Vagina (tissue), 2 donors: ENCODE data around the gene EEF1A2.

Experiments used
- POLR2A ChIP-seq, 2 donors: fragments of 450-650 bp; IDR thresholded peaks; one replicate each; pipeline ENCODE4 v1.6.1; 2017; ENCODE audit warnings: antibody characterized with exemption in 2 of 2, mild to moderate bottlenecking in 2 of 2, moderate library complexity in 2 of 2
- POLR2AphosphoS5 ChIP-seq, 2 donors: sonication (generic); formaldehyde crosslinking; IDR thresholded peaks; one replicate each; pipeline ENCODE4 v1.9.0; 2017; ENCODE audit warnings: antibody characterized with exemption in 2 of 2, mild to moderate bottlenecking in 2 of 2, low read depth in 1 of 2; ENCODE audit not compliant: insufficient read depth in 1 of 2
- TF ChIP-seq, protein P1 (sequence below), 3 experiments: fragments of 450-650 bp in 2 of 3; fragments of 200-600 bp in 1 of 3; sonication (generic) in 1 of 3; IDR thresholded peaks; one replicate each; pipeline ENCODE4 v1.5.1; 2017 to 2019; ENCODE audit warnings: antibody characterized with exemption in 3 of 3, mild to moderate bottlenecking in 2 of 3, moderate library complexity in 2 of 3

DNA sequence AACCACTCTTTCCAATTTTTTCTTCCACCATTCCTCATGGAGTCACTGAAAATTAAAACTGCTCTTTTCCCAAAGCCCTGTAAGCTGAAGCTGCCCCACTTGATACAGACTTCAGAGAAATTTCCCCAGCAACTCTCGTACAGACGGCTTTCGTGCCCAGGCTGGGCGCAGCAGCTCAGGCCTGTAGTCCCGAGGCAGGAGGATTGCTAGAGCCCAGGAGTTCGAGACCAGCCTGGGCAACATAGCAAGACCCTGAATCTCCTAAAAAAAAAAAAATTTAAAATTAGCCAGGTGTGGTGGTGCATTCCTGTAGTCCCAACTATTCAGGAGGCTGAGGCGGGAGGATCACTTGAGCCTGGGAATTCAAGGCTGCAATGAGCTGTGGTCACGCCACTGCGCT lies 28.3 kb upstream of the EEF1A2 start:
- TF ChIP-seq, protein P1, sequence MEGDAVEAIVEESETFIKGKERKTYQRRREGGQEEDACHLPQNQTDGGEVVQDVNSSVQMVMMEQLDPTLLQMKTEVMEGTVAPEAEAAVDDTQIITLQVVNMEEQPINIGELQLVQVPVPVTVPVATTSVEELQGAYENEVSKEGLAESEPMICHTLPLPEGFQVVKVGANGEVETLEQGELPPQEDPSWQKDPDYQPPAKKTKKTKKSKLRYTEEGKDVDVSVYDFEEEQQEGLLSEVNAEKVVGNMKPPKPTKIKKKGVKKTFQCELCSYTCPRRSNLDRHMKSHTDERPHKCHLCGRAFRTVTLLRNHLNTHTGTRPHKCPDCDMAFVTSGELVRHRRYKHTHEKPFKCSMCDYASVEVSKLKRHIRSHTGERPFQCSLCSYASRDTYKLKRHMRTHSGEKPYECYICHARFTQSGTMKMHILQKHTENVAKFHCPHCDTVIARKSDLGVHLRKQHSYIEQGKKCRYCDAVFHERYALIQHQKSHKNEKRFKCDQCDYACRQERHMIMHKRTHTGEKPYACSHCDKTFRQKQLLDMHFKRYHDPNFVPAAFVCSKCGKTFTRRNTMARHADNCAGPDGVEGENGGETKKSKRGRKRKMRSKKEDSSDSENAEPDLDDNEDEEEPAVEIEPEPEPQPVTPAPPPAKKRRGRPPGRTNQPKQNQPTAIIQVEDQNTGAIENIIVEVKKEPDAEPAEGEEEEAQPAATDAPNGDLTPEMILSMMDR (IDR thresholded peaks at IDR 0.05) = no peak
- TF ChIP-seq POLR2A (IDR thresholded peaks at IDR 0.05) (no peak), POLR2AphosphoS5 (IDR thresholded peaks at IDR 0.05; ENCODE audit: insufficient read depth in 1 of 2, low read depth in 1 of 2) (no peak)
